HCEC 1CT (cell line): ENCODE results near the gene KCTD13.
"Not testable (repeated sequence)": the region's sequence is repeated elsewhere in the genome, so short reads cannot be mapped to it uniquely, and the experiment has no call there.

ENCODE experiments used
- DNase-seq: peaks from one replicate; pipeline ENCODE4 v3.0.0-alpha.2; 2017

The KCTD13 gene

GRCh38 chr16:29906520-29907244 is 19.3 kb downstream of the KCTD13 start:
- DNase-seq: no peak

- no peak for DNase-seq
Measured at GRCh38 chr16:29905668-29906067, 20.4 kb downstream of the KCTD13 start.

GRCh38 chr16:29904947-29905346 is 21.1 kb downstream of the KCTD13 start:
- no peak for DNase-seq

- no peak for DNase-seq
Measured at GRCh38 chr16:29903590-29903989, 22.4 kb downstream of the KCTD13 start.

GRCh38 chr16:29901607-29901945 is 24.4 kb downstream of the KCTD13 start:
- DNase-seq: no peak

- DNase-seq: no peak
Measured at GRCh38 chr16:29900888-29901606, 25.0 kb downstream of the KCTD13 start.

GRCh38 chr16:29900102-29900887 is 25.7 kb downstream of the KCTD13 start, which contains the start of gene ASPHD1:
Gene ASPHD1, plus strand, starts transcription at chr16:29900488. Its CDS starts 484 bp downstream, at chr16:29900972.
- DNase-seq: peak; percentile 77

GRCh38 chr16:29899516-29900101 is 26.4 kb downstream of the KCTD13 start, which contains the start of gene SEZ6L2:
Gene SEZ6L2, minus strand, starts transcription at chr16:29899550. Its CDS starts 531 bp downstream, at chr16:29899019.
- peak; percentile 80 for DNase-seq

GRCh38 chr16:29898804-29899515 is 27.1 kb downstream of the KCTD13 start:
- no peak for DNase-seq

- no peak for DNase-seq
Measured at GRCh38 chr16:29898135-29898803, 27.8 kb downstream of the KCTD13 start.

- DNase-seq: no peak
Measured at GRCh38 chr16:29897333-29897732, 28.7 kb downstream of the KCTD13 start.

GRCh38 chr16:29896841-29897240 is 29.2 kb downstream of the KCTD13 start:
- DNase-seq: no peak

- DNase-seq: no peak
Measured at GRCh38 chr16:29894352-29894751, 31.7 kb downstream of the KCTD13 start.

- DNase-seq: no peak
Measured at GRCh38 chr16:29893553-29893952, 32.5 kb downstream of the KCTD13 start.

- DNase-seq: no peak
Measured at GRCh38 chr16:29892458-29892813, 33.6 kb downstream of the KCTD13 start.

- DNase-seq: no peak
Measured at GRCh38 chr16:29891525-29892457, 34.2 kb downstream of the KCTD13 start.

GRCh38 chr16:29889372-29889771 is 36.7 kb downstream of the KCTD13 start:
- not testable (repeated sequence) for DNase-seq

GRCh38 chr16:29883987-29884386 is 42.0 kb downstream of the KCTD13 start:
- no peak for DNase-seq

- DNase-seq: no peak
Measured at GRCh38 chr16:29881050-29881449, 45.0 kb downstream of the KCTD13 start.

- DNase-seq: no peak
Measured at GRCh38 chr16:29878172-29878571, 47.9 kb downstream of the KCTD13 start.
